ENCODE measurements around the gene PANK3.
"Not testable (repeated sequence)": the region's sequence is repeated elsewhere in the genome, so short reads cannot be mapped to it uniquely, and the experiment has no call there.

Gene PANK3

GRCh38 chr5:168578538-168579487, at the start of gene PANK3:
TSS of gene PANK3 (minus strand) at chr5:168579368. CDS start at chr5:168579283, 85 bp downstream.
- DNase-seq (ENCODE audit: low spot score): no peak

- DNase-seq (ENCODE audit: low spot score): no peak
These were observed 45.7 kb upstream of the PANK3 start for GRCh38 chr5:168624850-168625364.

DNA sequence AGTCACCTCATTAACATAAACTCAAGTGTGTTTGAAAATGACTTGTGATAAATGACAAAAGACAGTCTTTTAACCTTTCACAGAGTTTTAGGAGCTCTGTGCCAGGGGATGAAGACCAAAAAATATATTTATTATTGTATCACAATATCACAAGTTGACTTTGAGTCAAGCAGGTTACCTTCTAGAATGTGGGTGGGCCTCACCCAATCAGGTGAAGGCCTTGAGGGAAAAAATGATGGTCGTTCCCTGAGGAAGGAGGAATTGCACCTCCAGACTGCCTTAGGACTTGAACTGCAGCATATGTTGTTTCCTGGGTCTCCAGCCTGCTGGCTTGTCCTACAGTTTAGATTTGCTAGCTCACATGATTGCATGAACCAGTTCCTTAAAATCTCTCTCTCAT, 41.6 kb upstream of the PANK3 start:
- no peak for DNase-seq (ENCODE audit: low spot score)

GRCh38 chr5:168614661-168615060, 35.5 kb upstream of the PANK3 start:
- DNase-seq (ENCODE audit: low spot score): no peak

DNA sequence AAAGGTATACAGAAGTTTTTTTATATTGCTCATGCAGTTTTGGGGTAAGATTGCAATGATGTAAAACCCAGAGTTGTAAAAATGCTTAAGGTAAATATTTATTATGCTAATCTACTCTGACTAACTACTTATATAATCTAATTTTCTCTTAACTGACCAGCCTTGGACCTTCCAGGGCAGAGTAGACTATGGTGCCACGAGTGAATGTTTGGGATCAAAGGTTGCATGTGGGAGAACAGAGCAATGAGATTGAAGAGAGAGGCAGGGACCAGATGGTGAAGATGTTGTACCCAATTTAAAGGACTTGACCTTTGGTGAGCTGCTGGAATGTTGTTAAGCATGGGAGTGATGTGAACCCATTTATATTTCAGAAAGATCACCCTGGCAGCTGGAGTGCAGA, 34.8 kb upstream of the PANK3 start:
- DNase-seq (ENCODE audit: low spot score): no peak

DNA sequence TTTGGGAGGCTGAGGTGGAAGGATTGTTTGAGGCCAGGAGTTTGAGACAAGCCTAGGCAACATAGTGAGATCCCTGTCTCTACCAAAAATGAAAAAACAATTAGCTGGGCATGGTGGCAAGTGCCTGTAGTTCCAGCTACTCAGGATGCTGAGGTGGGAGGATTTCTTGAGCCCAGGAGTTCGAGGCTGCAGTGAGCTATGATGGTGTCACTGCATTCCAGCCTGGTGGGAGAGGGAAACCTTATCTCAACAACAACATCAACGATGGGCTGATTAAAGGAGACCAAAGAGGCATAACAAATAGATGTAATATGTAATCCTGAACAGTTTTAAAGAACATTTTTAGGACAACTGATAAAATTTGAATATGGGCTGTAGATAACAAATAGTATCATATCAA, 34.2 kb upstream of the PANK3 start:
- DNase-seq (ENCODE audit: low spot score): no peak

DNA sequence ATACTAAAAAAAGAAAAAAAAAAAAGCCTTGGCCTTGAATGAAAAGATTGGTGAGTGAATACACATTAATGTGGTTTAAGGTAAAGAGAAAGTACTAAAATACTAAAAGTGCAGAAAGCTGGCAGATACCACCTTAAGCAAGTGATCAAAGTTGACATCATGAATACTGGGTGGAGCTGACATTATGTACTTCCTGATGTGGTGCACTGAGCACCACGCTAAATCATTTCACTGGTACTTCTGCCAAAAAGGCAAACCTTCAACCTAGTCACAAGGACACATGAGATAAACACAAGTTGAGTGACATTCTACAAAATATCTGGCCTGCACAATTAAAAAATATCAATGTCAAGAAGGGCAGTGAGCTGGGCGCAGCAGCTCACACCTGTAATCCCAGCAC, 33.8 kb upstream of the PANK3 start:
- no peak for DNase-seq (ENCODE audit: low spot score)

DNA sequence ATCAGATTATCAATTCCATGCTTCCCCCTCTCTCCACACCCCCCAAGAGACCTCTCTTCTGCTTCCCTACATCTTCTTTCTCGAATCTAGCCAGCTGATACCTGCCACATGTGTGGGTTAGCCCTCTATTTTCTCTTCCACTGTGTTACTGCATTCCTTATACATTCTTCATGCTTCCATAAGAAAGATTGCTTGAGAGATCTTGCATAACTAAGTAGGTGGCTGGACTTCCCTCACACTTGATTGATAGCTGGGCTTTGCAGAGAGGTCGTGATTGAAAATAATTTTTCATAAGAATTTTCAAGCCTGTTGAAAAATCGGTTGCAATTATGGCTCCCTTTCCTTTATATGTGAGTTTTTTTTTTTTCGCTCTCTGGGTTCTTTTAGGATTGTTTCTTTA, 33.0 kb upstream of the PANK3 start:
- DNase-seq (ENCODE audit: low spot score): no peak

GRCh38 chr5:168611165-168611564, 32.0 kb upstream of the PANK3 start:
- no peak for DNase-seq (ENCODE audit: low spot score)

GRCh38 chr5:168609806-168610482, 30.8 kb upstream of the PANK3 start:
- no peak for DNase-seq (ENCODE audit: low spot score)

- DNase-seq (ENCODE audit: low spot score): no peak
These were observed 29.7 kb upstream of the PANK3 start for GRCh38 chr5:168608821-168609220.

DNA sequence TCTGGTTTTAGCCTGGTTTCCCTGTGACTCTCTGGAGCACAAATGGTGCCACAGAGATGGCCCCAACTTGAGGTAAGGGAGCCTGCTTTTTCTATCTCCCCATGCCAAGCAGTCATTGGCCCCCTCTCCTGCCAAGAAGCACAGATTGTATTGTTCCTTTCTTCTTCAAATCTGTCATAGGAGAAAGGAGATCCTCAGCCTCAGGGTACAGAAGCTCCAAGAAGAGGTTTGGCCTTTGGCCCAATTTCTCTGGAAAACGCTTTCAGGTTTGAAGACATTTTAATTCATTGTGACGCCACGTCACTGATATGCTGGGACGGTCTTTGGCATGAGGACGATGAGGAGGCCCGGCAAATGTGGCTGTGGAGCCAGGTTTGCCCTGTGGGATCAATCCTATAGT, 29.2 kb upstream of the PANK3 start:
- DNase-seq (ENCODE audit: low spot score): no peak

GRCh38 chr5:168607946-168608345, 28.8 kb upstream of the PANK3 start:
- no peak for DNase-seq (ENCODE audit: low spot score)

- DNase-seq (ENCODE audit: low spot score): no peak
These were observed 27.4 kb upstream of the PANK3 start for GRCh38 chr5:168606562-168606961.

DNA sequence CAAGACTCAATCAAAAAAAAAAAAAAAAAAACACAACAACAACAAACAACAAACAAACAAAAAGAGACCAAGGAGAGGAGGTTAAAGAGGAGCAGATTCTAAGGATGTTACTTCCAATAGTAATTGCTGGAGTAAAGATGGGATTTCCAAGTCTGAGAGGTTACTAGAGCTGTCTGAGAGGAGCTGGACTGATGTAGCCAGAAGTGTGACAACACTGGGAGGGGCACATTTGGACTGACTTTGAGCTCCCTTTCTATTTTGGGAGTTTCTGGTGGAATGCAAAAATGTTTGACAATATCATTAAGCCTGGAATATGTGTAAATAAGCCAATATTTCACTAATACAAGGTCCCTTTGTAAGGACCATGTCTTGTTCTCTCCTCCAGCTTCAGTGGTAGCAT, 25.3 kb upstream of the PANK3 start:
- DNase-seq (ENCODE audit: low spot score): no peak

DNA sequence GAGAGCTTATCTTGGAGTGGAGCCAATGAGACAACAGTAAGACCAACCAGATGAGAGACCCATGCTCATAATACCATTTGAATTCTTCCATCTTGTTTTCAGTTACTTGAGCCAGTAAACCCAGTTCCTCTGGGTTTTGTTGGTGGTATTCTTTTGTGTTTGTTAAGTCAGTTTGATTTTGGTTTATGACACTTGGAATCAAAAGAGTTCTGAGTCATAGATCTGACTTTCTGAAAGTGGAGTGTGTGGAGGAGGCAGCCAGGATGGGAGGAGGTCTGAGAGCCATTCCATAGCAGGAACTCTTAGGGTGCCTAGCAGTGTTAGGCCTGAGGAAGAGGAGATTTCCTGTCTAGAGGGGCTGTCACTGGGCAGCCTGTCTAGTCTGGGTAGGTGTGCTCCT, 24.6 kb upstream of the PANK3 start:
- no peak for DNase-seq (ENCODE audit: low spot score)

DNA sequence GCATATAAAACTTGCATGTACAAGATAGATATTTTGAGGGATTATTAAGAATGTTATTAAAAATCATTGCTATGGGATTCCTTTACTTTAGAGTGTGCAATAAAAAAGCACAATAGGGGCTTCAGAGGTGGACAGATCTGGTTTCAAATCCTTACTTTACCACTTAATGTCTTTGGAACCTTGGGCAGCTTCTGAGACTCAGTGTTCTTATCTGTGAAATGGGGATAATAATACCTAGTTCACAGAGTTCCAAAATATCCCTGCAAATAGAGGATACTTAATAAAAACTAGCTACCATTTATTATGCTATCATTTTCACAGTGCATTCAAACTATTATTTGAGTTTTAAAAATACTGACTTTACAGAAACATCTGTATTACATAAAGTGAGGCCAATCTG, 23.3 kb upstream of the PANK3 start:
- no peak for DNase-seq (ENCODE audit: low spot score)

GRCh38 chr5:168601972-168602371, 22.8 kb upstream of the PANK3 start:
- no peak for DNase-seq (ENCODE audit: low spot score)

DNA sequence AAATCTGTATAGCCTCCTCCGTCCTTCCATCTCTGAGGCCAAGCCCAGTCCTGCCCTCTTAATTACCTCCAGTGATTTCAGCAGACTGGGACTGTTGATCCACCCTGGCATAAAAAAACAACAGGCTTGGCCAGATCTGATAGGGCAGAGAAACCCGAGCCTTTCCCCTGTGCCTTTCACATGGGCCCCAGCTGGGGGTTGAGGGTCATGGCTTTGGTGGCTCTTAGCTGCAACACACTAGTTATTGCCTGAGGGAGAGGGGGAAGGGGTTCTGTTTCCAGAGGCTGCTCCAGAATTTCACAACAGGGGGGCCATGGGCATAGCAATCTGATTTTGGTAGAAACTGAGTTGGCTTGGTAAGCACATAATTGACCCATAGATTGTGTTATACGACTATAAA, 21.2 kb upstream of the PANK3 start:
- DNase-seq (ENCODE audit: low spot score): no peak

DNA sequence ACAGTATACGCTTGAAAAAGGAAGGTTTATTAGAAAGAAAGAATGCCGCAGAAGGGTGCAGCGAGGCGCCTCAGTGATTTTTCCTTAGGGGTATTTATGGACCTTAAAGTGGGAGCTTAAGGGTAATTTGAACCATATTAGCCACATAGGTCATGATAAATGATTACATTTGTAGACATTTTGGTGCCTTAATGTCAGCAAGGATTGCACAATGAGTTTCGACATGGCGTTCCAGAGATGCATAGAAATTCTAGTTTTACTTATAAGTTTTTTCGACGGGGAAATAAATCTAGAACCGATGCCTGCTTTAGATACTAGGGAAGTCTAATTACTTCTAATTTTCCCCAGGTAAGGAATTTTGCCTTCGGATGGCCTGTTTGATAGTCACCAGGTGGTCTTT, 20.7 kb upstream of the PANK3 start:
- no peak for DNase-seq (ENCODE audit: low spot score)

DNA sequence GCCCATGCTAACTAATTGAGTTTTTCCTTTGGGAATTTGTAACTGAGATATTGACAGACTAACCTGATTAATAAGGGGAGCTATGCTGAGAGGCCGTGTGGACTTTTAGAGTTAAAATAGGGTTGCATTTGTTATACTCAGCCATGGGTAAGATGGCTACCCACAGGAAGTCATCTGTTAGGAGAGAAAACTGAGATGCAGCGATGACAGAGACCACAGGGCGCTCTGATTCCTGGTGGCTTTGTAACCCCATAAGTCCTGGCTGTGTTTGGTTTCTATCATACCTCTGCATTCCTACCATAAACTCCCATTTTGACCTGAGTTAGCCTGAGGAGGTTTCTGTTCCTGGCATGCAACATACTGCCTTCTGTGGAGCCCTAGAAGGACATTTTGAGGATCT, 19.5 kb upstream of the PANK3 start:
- DNase-seq (ENCODE audit: low spot score): no peak

- DNase-seq (ENCODE audit: low spot score): no peak
These were observed 17.8 kb upstream of the PANK3 start for GRCh38 chr5:168596927-168597326.

DNA sequence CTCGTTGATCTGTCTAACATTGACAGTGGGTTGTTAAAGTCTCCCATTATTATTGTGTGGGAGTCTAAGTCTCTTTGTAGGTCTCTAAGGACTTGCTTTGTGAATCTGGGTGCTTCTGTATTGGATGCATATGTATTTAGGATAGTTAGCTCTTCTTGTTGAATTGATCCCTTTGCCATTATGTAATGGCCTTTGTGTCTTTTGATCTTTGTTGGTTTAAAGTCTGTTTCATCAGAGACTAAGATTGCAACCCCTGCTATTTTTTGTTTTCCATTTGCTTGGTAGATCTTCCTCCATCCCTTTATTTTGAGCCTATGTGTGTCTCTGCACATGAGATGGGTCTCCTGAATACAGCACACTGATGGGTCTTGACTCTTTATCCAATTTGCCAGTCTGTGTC, 17.0 kb upstream of the PANK3 start:
- not testable (repeated sequence) for DNase-seq (ENCODE audit: low spot score)
